Tibial nerve (tissue), 4 donors: ENCODE data around the gene FMNL2. TPM values are rescaled to one million over a fixed set of nuclear protein-coding genes. Genes with fewer than 3 reads are reported as not detected.
"Not testable (repeated sequence)": the region's sequence is repeated elsewhere in the genome, so short reads cannot be mapped to it uniquely, and the experiment has no call there.

Experiments used
- DNase-seq, 2 donors: peaks; one replicate each; pipeline ENCODE4 v3.0.0-alpha.2; 2019; ENCODE audit warnings: low spot score in 2 of 2
- H3K27ac ChIP-seq, 4 donors: fragments of 200-600 bp; sonication (generic) in 3 of 4; one replicate each; pipeline ENCODE4 v1.5.1; 2017 to 2019; ENCODE audit warnings: mild to moderate bottlenecking in 1 of 4
- H3K27me3 ChIP-seq, 2 donors: fragments of 200-600 bp; sonication (generic) in 1 of 2; one replicate each; pipeline versions ENCODE4 v1.5.1 to v1.6.0; 2017 to 2019
- H3K36me3 ChIP-seq, 3 donors: fragments of 200-600 bp; sonication (generic); one replicate each; pipeline ENCODE4 v1.5.1; 2018 to 2019
- H3K4me1 ChIP-seq, 4 donors: fragments of 200-600 bp; sonication (generic) in 3 of 4; one replicate each; pipeline ENCODE4 v1.5.1; 2017 to 2019
- H3K4me3 ChIP-seq, 4 donors: fragments of 200-600 bp; sonication (generic) in 3 of 4; one replicate each; pipeline ENCODE4 v1.5.1; 2017 to 2019; ENCODE audit warnings: mild to moderate bottlenecking in 1 of 4, moderate library complexity in 1 of 4
- H3K9me3 ChIP-seq, 4 donors: fragments of 200-600 bp; sonication (generic) in 3 of 4; one replicate each; pipeline ENCODE4 v1.5.1; 2017 to 2019
- CTCF ChIP-seq, 5 experiments: fragments of 200-600 bp in 3 of 5; fragments of 450-650 bp in 2 of 5; sonication (generic) in 3 of 5; IDR thresholded peaks; one replicate each; pipeline ENCODE4 v1.5.1; 2016 to 2019; ENCODE audit warnings: antibody characterized with exemption in 5 of 5, mild to moderate bottlenecking in 3 of 5, moderate library complexity in 2 of 5
- EP300 ChIP-seq, 2 donors: sonication (generic); formaldehyde crosslinking; IDR thresholded peaks; one replicate each; pipeline ENCODE4 v1.6.1; 2017; ENCODE audit warnings: antibody characterized with exemption in 2 of 2, mild to moderate bottlenecking in 1 of 2
- POLR2A ChIP-seq, 2 donors: fragments of 450-650 bp; IDR thresholded peaks; one replicate each; pipeline ENCODE4 v1.6.1; 2017; ENCODE audit warnings: antibody characterized with exemption in 2 of 2, mild to moderate bottlenecking in 2 of 2, moderate library complexity in 2 of 2
- WGBS, 2 donors: methylation state at CpG; one replicate each; pipeline ENCODE4 v1.1.5; 2018; 5-methylcytosine and 5-hydroxymethylcytosine counted together
- total RNA-seq, 4 donors: library from RNA; depleted of rRNA; stranded (reverse); fragments of >200 nt; gene quantifications; one replicate each; pipeline ENCODE4 v1.1.0, GENCODE V29; 2016

The FMNL2 gene
- total RNA-seq, 4 donors from 2014 or later = 94.5 to 131 (median 98.1) TPM

- no peak overlapping the region for H3K4me3 ChIP-seq
- TF ChIP-seq POLR2A (IDR thresholded peaks at IDR 0.05) (no peak), EP300 (IDR thresholded peaks at IDR 0.05) (no peak), CTCF (IDR thresholded peaks at IDR 0.05) (no peak)
- H3K27me3 ChIP-seq = no peaks in the 10 kb centered on the region
- WGBS, 2 donors = 96 to 98% methylated on average over 5 of the region's 5 CpGs
- no peak overlapping the region for H3K27ac ChIP-seq
- no peaks in the 10 kb centered on the region for H3K4me1 ChIP-seq
- DNase-seq = no peak
- H3K9me3 ChIP-seq = peaks cover 0 to 4% (median 0%) of the 10 kb centered on the region in 4 donors
- no peaks in the 10 kb centered on the region for H3K36me3 ChIP-seq
Observed at GRCh38 chr2:152320814-152321213, 14.2 kb upstream of the FMNL2 start.

- Histone ChIP-seq H3K36me3 (no peaks in the 10 kb centered on the region), H3K27ac (no peak overlapping the region), H3K4me1 (no peaks in the 10 kb centered on the region), H3K27me3 (no peaks in the 10 kb centered on the region), H3K4me3 (no peak overlapping the region), H3K9me3 (no peaks in the 10 kb centered on the region)
- DNase-seq = no peak
- WGBS, 2 donors = 83 to 85% methylated on average over 4 of the region's 4 CpGs
- TF ChIP-seq CTCF (IDR thresholded peaks at IDR 0.05) (no peak), EP300 (IDR thresholded peaks at IDR 0.05) (no peak), POLR2A (IDR thresholded peaks at IDR 0.05) (no peak)
Observed at GRCh38 chr2:152322222-152322621, 12.8 kb upstream of the FMNL2 start.

- not testable (repeated sequence) for H3K4me1 ChIP-seq, H3K4me3 ChIP-seq, DNase-seq, H3K27me3 ChIP-seq, H3K9me3 ChIP-seq, H3K27ac ChIP-seq, H3K36me3 ChIP-seq
- WGBS, 2 donors = 93% methylated on average over 5 of the region's 5 CpGs
Observed at GRCh38 chr2:152325126-152325525, 9.8 kb upstream of the FMNL2 start.

- DNase-seq = no peak
- H3K36me3 ChIP-seq = no peaks in the 10 kb centered on the region
- no peaks in the 10 kb centered on the region for H3K9me3 ChIP-seq
- no peaks in the 10 kb centered on the region for H3K27me3 ChIP-seq
- no peaks in the 10 kb centered on the region for H3K4me1 ChIP-seq
- no peak overlapping the region for H3K27ac ChIP-seq
- no peak overlapping the region for H3K4me3 ChIP-seq
- no peak for TF ChIP-seq POLR2A (IDR thresholded peaks at IDR 0.05)
- no peak for TF ChIP-seq CTCF (IDR thresholded peaks at IDR 0.05)
- no peak for TF ChIP-seq EP300 (IDR thresholded peaks at IDR 0.05)
- WGBS, 2 donors = 96 to 98% methylated on average over 3 of the region's 3 CpGs
Observed at GRCh38 chr2:152326710-152327109, 8.3 kb upstream of the FMNL2 start.

- no peak for DNase-seq
- Histone ChIP-seq H3K4me1 (no peaks in the 10 kb centered on the region), H3K27me3 (no peaks in the 10 kb centered on the region), H3K9me3 (no peaks in the 10 kb centered on the region), H3K27ac (no peak overlapping the region), H3K36me3 (no peaks in the 10 kb centered on the region), H3K4me3 (no peak overlapping the region)
- TF ChIP-seq POLR2A (IDR thresholded peaks at IDR 0.05) = no peak
- TF ChIP-seq EP300 (IDR thresholded peaks at IDR 0.05) = no peak
- no peak for TF ChIP-seq CTCF (IDR thresholded peaks at IDR 0.05)
- 90 to 92% methylated on average over 2 of the region's 2 CpGs for WGBS, 2 donors
Observed at GRCh38 chr2:152328013-152328412, 7.0 kb upstream of the FMNL2 start.

- Histone ChIP-seq H3K27ac (no peak overlapping the region), H3K4me1 (peaks cover 0 to 9% (median 4%) of the 10 kb centered on the region in 4 donors), H3K36me3 (no peaks in the 10 kb centered on the region), H3K4me3 (no peak overlapping the region), H3K9me3 (no peaks in the 10 kb centered on the region), H3K27me3 (no peaks in the 10 kb centered on the region)
- 82 to 89% methylated on average over 4 of the region's 4 CpGs for WGBS, 2 donors
- TF ChIP-seq EP300 (IDR thresholded peaks at IDR 0.05) (no peak), CTCF (IDR thresholded peaks at IDR 0.05) (no peak), POLR2A (IDR thresholded peaks at IDR 0.05) (no peak)
- DNase-seq = no peak
Observed at GRCh38 chr2:152330235-152330866, 4.6 kb upstream of the FMNL2 start.
